HCT116 (cell line): Measurements from ENCODE around the gene TTC16. TPM values are rescaled to one million over a fixed set of nuclear protein-coding genes. Genes with fewer than 3 reads are reported as not detected.

Experiments used
- ATAC-seq: fragments of 200-7000 bp; cut with Tn5 transposase; 2 replicates; pipeline ENCODE4 v1.9.1; 2020; ENCODE audit warnings: mild to moderate bottlenecking, moderate library complexity
- BruUV-seq: library from RNA; stranded (reverse); fragments of 400-500 nt; replicated peaks from 2 replicates; lab custom pipeline; 2021; lab: Mats Ljungman, UMichigan
- CTCF ChIA-PET: fragments of 300-600 bp; sonication (Branson Sonifier 250); formaldehyde crosslinking; loops from one replicate; lab custom pipeline; 2021; ENCODE audit warnings: antibody characterized with exemption; lab: Charles Lee
- POLR2A ChIA-PET: fragments of 300-600, 350-600 bp; sonication (Branson Sonifier 250); formaldehyde crosslinking; loops from one replicate; lab custom pipeline; 2021; ENCODE audit warnings: antibody characterized with exemption; lab: Charles Lee
- RAD21 ChIA-PET, 2 experiments: fragments of 300-600 bp; sonication (Branson Sonifier 250); formaldehyde crosslinking; loops; one replicate each; lab custom pipeline; 2023; ENCODE audit warnings: low total read pairs in 2 of 2; ENCODE audit not compliant: uncharacterized antibody in 2 of 2, unreplicated experiment in 2 of 2, low non-redundant PET in 1 of 2; lab: Charles Lee
- DNase-seq: peaks from one replicate; pipeline ENCODE4 v3.0.0-alpha.2; 2010; ENCODE audit warnings: low read depth, low spot score
- H2AFZ ChIP-seq: fragments of 200-600 bp; shearing (Covaris generic), sonication (generic); 2 replicates; pipeline ENCODE4 v1.6.1; 2017; ENCODE audit warnings: low read depth, mixed run types, mixed read lengths, antibody characterized with exemption, low read length; ENCODE audit not compliant: poor library complexity, severe bottlenecking
- H3K27ac ChIP-seq: 2 replicates; pipeline ENCODE4 v1.5.1; 2012; ENCODE audit warnings: low read depth, low read length
- H3K27me3 ChIP-seq: fragments of 200-600 bp; sonication (generic); 2 replicates; pipeline ENCODE4 v1.6.1; 2016; ENCODE audit warnings: mixed run types, low read length, mixed read lengths; ENCODE audit not compliant: insufficient read depth
- H3K36me3 ChIP-seq, 2 experiments: fragments of 200-500 bp in 1 of 2; fragments of 200-600 bp in 1 of 2; sonication (Bioruptor generic) in 1 of 2; sonication (generic) in 1 of 2; 2 replicates each; pipeline versions ENCODE4 v1.5.1 to v1.6.1; 2014 to 2016; ENCODE audit warnings: low read length in 2 of 2, inconsistent platforms in 1 of 2, mixed read lengths in 1 of 2, mixed run types in 1 of 2; ENCODE audit not compliant: insufficient read depth in 2 of 2, control insufficient read depth in 1 of 2
- H3K4me1 ChIP-seq, 2 experiments: fragments of 200-600 bp in 1 of 2; sonication (generic) in 1 of 2; 2 replicates each; pipeline versions ENCODE4 v1.5.1 to v1.6.1; 2012 to 2017; ENCODE audit warnings: low read length in 2 of 2, inconsistent platforms in 1 of 2, mild to moderate bottlenecking in 1 of 2, mixed read lengths in 1 of 2, mixed run types in 1 of 2, moderate library complexity in 1 of 2; ENCODE audit not compliant: insufficient read depth in 2 of 2, control insufficient read depth in 1 of 2
- H3K4me2 ChIP-seq: fragments of 200-600 bp; sonication (generic); 2 replicates; pipeline ENCODE4 v1.6.1; 2017; ENCODE audit warnings: mixed run types, low read length, mixed read lengths
- H3K4me3 ChIP-seq, 2 experiments: fragments of 200-600 bp in 1 of 2; sonication (generic) in 1 of 2; replicated peaks in 1 of 2; 2 replicates each; pipeline ENCODE4 v1.5.1; 2011 to 2016; ENCODE audit warnings: low read length in 2 of 2, control low read depth in 1 of 2, low read depth in 1 of 2, mild to moderate bottlenecking in 1 of 2, mixed read lengths in 1 of 2, mixed run types in 1 of 2
- H3K79me2 ChIP-seq: fragments of 200-600 bp; sonication (generic); 2 replicates; pipeline ENCODE4 v1.6.1; 2017; ENCODE audit warnings: mild to moderate bottlenecking, mixed run types, low read length, moderate library complexity, mixed read lengths; ENCODE audit not compliant: insufficient read depth
- H3K9ac ChIP-seq: fragments of 200-600 bp; sonication (generic); 2 replicates; pipeline ENCODE4 v1.6.1; 2016; ENCODE audit warnings: low read length, mixed read lengths
- H3K9me2 ChIP-seq: fragments of 200-600 bp; sonication (generic), shearing (Covaris generic); 2 replicates; pipeline ENCODE4 v1.6.1; 2017; ENCODE audit warnings: mixed run types, mild to moderate bottlenecking, moderate library complexity; ENCODE audit not compliant: insufficient read depth
- H3K9me3 ChIP-seq, 2 experiments: fragments of 200-500 bp in 1 of 2; fragments of 200-600 bp in 1 of 2; sonication (Bioruptor generic) in 1 of 2; sonication (generic) in 1 of 2; 2 replicates each; pipeline ENCODE4 v1.6.1; 2014 to 2017; ENCODE audit warnings: low read length in 2 of 2, mixed read lengths in 2 of 2, inconsistent platforms in 1 of 2, low read depth in 1 of 2, mild to moderate bottlenecking in 1 of 2, mixed run types in 1 of 2, moderate library complexity in 1 of 2; ENCODE audit not compliant: control insufficient read depth in 1 of 2, insufficient read depth in 1 of 2
- H4K20me1 ChIP-seq: fragments of 200-600 bp; sonication (generic), shearing (Covaris generic); 2 replicates; pipeline ENCODE4 v1.6.1; 2017; ENCODE audit warnings: mixed run types, mild to moderate bottlenecking, moderate library complexity; ENCODE audit not compliant: insufficient read depth
- CBX3 ChIP-seq: IDR thresholded peaks from 2 replicates; pipeline ENCODE4 v1.6.1; 2012; ENCODE audit warnings: low read depth
- EZH2 ChIP-seq: fragments of 200-600 bp; sonication (generic); IDR thresholded peaks from 2 replicates; pipeline ENCODE4 v1.6.1; 2017; ENCODE audit warnings: antibody characterized with exemption, mixed run types
- JUND ChIP-seq: IDR thresholded peaks from 2 replicates; pipeline ENCODE4 v1.6.1; 2012
- SIN3A ChIP-seq: IDR thresholded peaks from 2 replicates; pipeline ENCODE4 v1.6.1; 2012; ENCODE audit warnings: low read depth
- TCF7L2 ChIP-seq: IDR thresholded peaks from 2 replicates; pipeline ENCODE4 v1.7.0; 2011; ENCODE audit warnings: borderline replicate concordance, inconsistent platforms; ENCODE audit not compliant: insufficient read depth, insufficient read length; ENCODE audit errors: extremely low read depth
- intact Hi-C: fragments of 100-400 bp; cut with micrococcal nuclease; formaldehyde crosslinking; loops from 2 replicates; pipeline ENCODE4 v1.10.0; 2022
- total RNA-seq: library from RNA; stranded (reverse); gene quantifications from one replicate; pipeline ENCODE4 v1.2.1, GENCODE V29; 2021; ENCODE audit not compliant: unreplicated experiment
- TF ChIP-seq, protein P1 (sequence below), 3 experiments: fragments of 200-600 bp in 1 of 3; sonication (generic) in 1 of 3; IDR thresholded peaks in 2 of 3; conservative IDR thresholded peaks in 1 of 3; 2 replicates each; pipeline ENCODE4 v1.5.1; 2012 to 2017; ENCODE audit warnings: low read depth in 2 of 3, low read length in 2 of 3, antibody characterized with exemption in 1 of 3, borderline replicate concordance in 1 of 3, control low read depth in 1 of 3, mild to moderate bottlenecking in 1 of 3, mixed read lengths in 1 of 3, mixed run types in 1 of 3, moderate library complexity in 1 of 3; ENCODE audit not compliant: insufficient read depth in 1 of 3

Gene TTC16
- total RNA-seq, 1 experiment from 2014 or later, result not detected

DNA sequence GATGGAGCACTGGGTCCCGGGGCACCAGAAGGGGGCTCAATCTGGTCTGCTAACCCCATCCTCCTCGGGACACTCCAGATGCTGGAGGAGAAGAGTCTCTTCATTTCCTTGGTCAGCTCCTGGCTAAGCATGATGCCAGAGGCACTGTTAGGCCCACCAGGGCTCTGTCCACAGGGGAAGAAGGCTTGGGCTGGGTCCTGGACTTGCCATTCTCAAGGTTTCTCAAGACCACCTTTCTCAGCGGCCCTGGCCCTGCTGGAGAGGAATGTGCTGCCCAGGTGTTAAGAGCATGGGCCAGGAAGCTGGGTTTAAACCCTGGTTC, 54.7 kb downstream of the TTC16 start:
- Histone ChIP-seq H3K79me2 (no peaks in the 10 kb centered on the region), H3K9ac (peak overlapping the region; percentile 57; the same call in 1 of the 2 replicates), H3K27ac (peak overlapping the region; percentile 34; the same call in 1 of the 2 replicates), H3K27me3 (no peaks in the 10 kb centered on the region), H3K9me3 (no peaks in the 10 kb centered on the region), H2AFZ (no peak overlapping the region), H3K4me1 (peaks cover 13 to 21% of the 10 kb centered on the region in 2 experiments), H4K20me1 (no peaks in the 10 kb centered on the region), H3K36me3 (no peaks in the 10 kb centered on the region), H3K4me3 (peak overlapping the region; percentile 50 to 60), H3K4me2 (peak overlapping the region; percentile 96), H3K9me2 (no peaks in the 10 kb centered on the region)
- intact Hi-C loops, result no loop called here
- CTCF ChIA-PET, result interaction anchor here (0.8 to 2.2 kb wide), 7 partner anchors 15 to 136 kb away, joined by 3 to 24 read pairs (median 3); partner anchors contain the start of genes CDK9 and TOR2A
- TF ChIP-seq, protein P1, sequence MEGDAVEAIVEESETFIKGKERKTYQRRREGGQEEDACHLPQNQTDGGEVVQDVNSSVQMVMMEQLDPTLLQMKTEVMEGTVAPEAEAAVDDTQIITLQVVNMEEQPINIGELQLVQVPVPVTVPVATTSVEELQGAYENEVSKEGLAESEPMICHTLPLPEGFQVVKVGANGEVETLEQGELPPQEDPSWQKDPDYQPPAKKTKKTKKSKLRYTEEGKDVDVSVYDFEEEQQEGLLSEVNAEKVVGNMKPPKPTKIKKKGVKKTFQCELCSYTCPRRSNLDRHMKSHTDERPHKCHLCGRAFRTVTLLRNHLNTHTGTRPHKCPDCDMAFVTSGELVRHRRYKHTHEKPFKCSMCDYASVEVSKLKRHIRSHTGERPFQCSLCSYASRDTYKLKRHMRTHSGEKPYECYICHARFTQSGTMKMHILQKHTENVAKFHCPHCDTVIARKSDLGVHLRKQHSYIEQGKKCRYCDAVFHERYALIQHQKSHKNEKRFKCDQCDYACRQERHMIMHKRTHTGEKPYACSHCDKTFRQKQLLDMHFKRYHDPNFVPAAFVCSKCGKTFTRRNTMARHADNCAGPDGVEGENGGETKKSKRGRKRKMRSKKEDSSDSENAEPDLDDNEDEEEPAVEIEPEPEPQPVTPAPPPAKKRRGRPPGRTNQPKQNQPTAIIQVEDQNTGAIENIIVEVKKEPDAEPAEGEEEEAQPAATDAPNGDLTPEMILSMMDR (IDR thresholded peaks at IDR 0.05 in 2 of 3, conservative IDR thresholded peaks at IDR 0.05 in 1 of 3; ENCODE audit: borderline replicate concordance in 1 of 3, insufficient read depth in 1 of 3, low read depth in 2 of 3, low read length in 2 of 3), result no peak
- no peak for TF ChIP-seq EZH2
- no peak for TF ChIP-seq CBX3
- TF ChIP-seq SIN3A, result no peak
- TF ChIP-seq JUND, result no peak
- TF ChIP-seq TCF7L2, result no peak
- RAD21 ChIA-PET, result interaction anchor here in 1 of 2 experiments (0.6 kb wide), 1 partner anchor 100 kb away, joined by 5 read pairs; no protein-coding TSS in a partner anchor
- DNase-seq (no peak), ATAC-seq (no peak)
- POLR2A ChIA-PET, result interaction anchor here (0.6 to 1.7 kb wide), 7 partner anchors 22 to 153 kb away, joined by 3 to 10 read pairs (median 3); partner anchors contain the start of gene TOR2A
- BruUV-seq, result no TSS peak
